Measurements from ENCODE around the gene DEPDC1B.
"Not testable (repeated sequence)": the region's sequence is repeated elsewhere in the genome, so short reads cannot be mapped to it uniquely, and the experiment has no call there.

DEPDC1B gene

DNA sequence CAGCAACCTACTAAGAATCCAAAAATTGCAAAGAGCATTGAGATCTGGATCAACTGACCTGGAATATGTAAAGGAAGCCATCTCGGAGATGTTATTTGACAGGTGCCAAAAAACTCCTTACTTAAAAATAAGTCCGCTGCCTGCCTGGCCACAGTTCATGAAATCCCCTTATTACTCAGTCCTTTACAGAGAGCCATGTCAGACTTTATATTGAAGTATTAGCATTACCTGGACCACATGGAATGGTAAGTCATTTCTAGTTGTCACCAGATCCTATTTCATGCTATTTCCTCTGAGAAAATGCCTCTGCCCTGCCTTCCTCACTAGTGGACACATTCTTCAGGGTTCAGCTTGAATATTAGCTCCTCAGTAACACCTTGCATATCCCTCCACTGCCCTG is 115.7 kb downstream of the DEPDC1B start:
- DNase-seq = no peak

DNA sequence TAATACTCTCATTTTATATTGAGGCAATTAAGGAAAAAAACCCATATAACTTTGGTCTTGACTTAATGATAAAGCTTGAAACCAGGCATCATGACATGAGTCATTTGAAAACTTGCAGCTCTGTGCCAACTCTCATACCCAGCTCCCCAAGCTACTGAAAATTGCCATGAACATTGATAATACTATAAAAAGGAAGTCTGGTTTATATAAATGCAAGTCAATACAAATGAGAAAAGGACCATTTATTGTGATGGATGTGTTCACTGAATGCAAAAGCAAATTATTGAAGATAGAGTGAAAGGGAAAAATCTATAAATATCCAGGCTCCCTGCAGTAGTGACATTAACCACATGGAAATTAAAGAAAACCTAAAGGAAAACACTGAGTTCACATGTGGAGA is 116.3 kb downstream of the DEPDC1B start:
- DNase-seq = no peak

- DNase-seq = no peak
Measured at GRCh38 chr5:60578315-60578714, 121.7 kb downstream of the DEPDC1B start.

DNA sequence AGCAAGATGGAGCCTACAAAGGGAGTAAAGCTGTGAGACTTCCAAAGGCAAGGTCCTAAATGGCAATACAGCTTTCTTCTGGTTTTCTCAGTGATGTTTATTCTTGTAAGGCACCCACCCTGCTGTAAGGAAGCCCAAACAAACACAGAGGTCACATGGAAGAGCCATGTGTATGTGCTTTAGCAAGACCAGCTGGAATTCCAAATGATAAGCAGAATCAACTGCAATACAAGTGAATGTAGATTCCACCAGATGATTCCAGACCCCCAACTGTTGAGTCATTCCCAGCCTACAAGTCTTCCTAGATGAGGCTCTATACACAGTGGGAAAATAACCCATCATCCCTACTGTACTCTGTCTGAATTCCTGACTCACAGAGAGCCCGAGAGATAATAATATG is 122.8 kb downstream of the DEPDC1B start:
- DNase-seq = peak; percentile 67

- DNase-seq = no peak
Measured at GRCh38 chr5:60576425-60576824, 123.5 kb downstream of the DEPDC1B start.

DNA sequence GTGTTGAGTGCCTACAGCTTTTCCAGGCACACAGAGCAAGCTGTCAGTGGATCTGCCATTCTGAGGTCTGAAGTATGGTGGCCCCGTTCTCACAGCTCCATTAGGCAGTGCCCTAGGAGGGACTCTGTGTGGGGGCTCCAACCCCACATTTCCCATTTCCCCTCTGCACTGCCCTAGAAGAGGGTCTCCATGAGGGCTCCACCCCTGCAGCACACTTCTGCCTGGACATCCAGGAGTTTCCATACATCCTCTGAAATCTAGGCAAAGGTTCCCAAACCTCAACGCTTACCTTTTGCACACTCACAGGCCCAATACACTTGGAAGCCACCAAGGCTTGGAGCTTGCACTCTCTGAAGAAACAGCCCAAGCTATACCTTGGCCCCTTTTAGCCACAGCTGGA is 131.3 kb downstream of the DEPDC1B start:
- no peak for DNase-seq

DNA sequence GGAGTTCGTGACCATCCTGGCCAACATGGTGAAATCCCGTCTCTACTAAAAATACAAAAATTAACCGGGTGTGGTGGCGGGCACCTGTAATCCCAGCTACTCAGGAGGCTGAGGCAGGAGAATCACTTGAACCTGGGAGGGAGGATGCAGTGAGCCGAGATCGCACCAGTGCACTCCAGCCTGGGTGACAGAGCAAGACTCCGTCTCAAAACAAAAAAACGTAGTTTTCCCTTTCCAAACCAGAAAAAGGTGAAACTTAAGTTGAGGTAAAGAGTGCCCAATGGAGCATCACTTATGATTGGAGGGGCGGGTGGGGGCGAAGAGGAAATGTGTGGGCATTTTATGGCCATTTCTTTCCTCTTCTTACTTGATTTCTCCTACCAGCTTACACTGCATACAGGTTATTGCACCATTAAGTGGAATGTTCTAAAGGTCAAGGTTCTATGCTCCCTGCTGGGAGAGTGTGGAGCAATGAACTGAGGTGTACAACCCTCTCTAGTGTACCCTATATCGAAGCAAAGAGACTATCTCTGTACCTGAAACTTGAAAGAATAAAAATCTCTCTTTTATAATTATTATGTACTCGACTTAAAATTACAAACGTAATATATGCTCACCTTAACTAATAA is 136.2 kb downstream of the DEPDC1B start:
- no peak for DNase-seq

GRCh38 chr5:60553291-60553690 is 146.7 kb downstream of the DEPDC1B start:
- not testable (repeated sequence) for DNase-seq

DNA sequence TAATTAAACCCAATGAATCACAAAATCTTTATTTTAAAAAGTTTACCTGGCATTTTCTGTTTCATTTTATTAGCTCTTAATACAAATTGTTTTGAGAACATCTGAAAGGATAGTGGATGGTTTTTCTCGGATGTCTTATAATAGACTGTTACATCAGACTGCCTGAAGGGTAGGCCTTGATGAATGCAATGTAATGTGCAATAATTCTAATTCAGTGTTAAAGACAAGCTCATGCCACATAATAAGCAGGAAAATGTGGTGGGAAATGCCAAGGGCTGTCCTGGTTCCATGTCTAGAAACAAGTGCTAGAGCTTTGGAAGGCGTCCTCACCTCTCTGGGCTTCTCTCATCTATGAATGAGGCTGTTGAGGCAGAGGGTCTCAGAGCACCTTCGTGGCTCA is 148.1 kb downstream of the DEPDC1B start:
- DNase-seq = no peak

GRCh38 chr5:60551250-60551649 is 148.7 kb downstream of the DEPDC1B start:
- DNase-seq = peak; percentile 3

DNA sequence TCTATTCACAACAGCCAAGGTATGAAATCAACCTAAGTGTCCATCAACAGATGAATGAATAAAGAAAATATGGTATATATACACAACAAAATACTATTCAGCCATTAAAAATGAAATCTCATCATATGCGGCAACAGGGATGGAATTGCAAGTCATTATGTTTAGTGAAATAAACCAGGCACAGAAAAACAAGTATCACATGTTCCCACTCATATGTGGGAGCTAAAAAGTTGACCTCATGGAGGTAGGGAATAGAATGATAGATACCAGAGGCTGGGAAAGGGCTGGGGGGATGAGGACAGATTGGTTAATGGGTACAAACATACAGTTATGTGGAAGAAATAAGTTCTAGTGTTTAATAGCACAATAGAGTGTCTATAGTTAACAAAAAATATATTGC is 149.7 kb downstream of the DEPDC1B start:
- DNase-seq = no peak

- DNase-seq = no peak
Measured at GRCh38 chr5:60549841-60550240, 150.1 kb downstream of the DEPDC1B start.
